Measurements from ENCODE around the gene MAGI2. TPM values are rescaled to one million over a fixed set of nuclear protein-coding genes. Genes with fewer than 3 reads are reported as not detected.

Gene MAGI2
- total RNA-seq, 1 experiment from 2014 or later, result 0.22 TPM

DNA sequence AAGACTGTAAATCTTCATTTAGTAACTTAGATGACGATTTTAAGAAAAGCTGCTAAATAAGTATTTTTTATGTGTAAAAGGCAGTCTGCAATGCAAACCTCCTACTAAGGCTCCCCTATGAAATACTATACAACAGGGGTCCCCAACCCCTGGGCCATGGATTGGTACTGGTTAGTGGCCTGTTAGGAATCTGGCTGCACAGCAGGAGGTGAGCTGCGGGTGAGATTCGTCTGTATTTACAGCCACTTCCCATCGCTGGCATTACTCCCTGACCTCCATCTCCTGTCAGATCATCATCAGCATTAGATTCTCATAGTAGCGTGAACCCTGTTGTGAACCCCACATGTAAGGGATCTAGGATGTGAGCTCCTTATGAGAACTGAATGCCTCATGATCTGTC, 580.4 kb downstream of the MAGI2 start:
- H3K36me3 ChIP-seq (ENCODE audit: control insufficient read depth in 1 of 2, insufficient read depth in 2 of 2, low read length in 2 of 2), result no peaks in the 10 kb centered on the region
- ChIA-PET RAD21 (ENCODE audit: low non-redundant PET in 1 of 2, low total read pairs in 2 of 2, uncharacterized antibody in 2 of 2, unreplicated experiment in 2 of 2) (no interaction called here), CTCF (no interaction called here), POLR2A (no interaction called here)
- no peak overlapping the region for H3K27ac ChIP-seq (ENCODE audit: low read depth, low read length)
- H3K9ac ChIP-seq (ENCODE audit: low read length), result no peak overlapping the region
- no peaks in the 10 kb centered on the region for H3K9me2 ChIP-seq (ENCODE audit: insufficient read depth)
- H3K9me3 ChIP-seq (ENCODE audit: control insufficient read depth in 1 of 2, insufficient read depth in 1 of 2, low read depth in 1 of 2, low read length in 2 of 2), result no peaks in the 10 kb centered on the region
- TF ChIP-seq ELF1 (IDR thresholded peaks at IDR 0.05; ENCODE audit: borderline replicate concordance, low read depth) (no peak), YY1 (IDR thresholded peaks at IDR 0.05; ENCODE audit: extremely low read depth, insufficient replicate concordance, low read depth, low read length) (no peak)
- no peaks in the 10 kb centered on the region for H4K20me1 ChIP-seq (ENCODE audit: insufficient read depth)
- ATAC-seq, result no peak
- H3K27me3 ChIP-seq (ENCODE audit: insufficient read depth, low read length), result no peaks in the 10 kb centered on the region
- H2AFZ ChIP-seq (ENCODE audit: low read depth, low read length, poor library complexity, severe bottlenecking), result no peak overlapping the region
- no peaks in the 10 kb centered on the region for H3K4me1 ChIP-seq (ENCODE audit: control insufficient read depth in 1 of 2, insufficient read depth in 2 of 2, low read length in 2 of 2)
- BruUV-seq (replicated peaks), result no TSS peak
- H3K4me2 ChIP-seq (ENCODE audit: low read length), result no peak overlapping the region
- DNase-seq (ENCODE audit: low read depth, low spot score), result no peak
- no peak overlapping the region for H3K4me3 ChIP-seq (replicated peaks in 1 of 2; ENCODE audit: low read depth in 1 of 2, low read length in 2 of 2)
- intact Hi-C loops (cut with micrococcal nuclease), result no loop called here
- no peaks in the 10 kb centered on the region for H3K79me2 ChIP-seq (ENCODE audit: insufficient read depth, low read length)

DNA sequence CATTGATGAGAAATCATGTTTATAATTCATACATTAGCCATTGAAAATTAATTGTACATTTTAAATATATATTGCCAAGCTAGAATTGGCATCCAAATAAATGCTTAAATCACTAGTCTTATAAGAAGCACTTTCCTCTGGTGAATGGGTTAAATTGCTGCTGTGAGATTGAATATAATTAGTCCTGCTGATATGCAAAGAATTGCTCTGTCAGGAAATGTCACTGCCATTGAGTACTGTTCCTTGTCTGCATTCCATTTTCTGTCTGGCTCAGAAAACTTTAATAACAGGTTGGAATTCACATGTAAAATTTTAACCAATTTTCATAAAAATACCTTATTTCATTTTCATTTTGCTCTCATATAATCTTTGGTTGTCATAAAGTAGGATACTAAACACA, 589.1 kb downstream of the MAGI2 start:
- CTCF ChIA-PET, result no interaction called here
- intact Hi-C loops (cut with micrococcal nuclease), result no loop called here
- no peaks in the 10 kb centered on the region for H3K9me3 ChIP-seq (ENCODE audit: control insufficient read depth in 1 of 2, insufficient read depth in 1 of 2, low read depth in 1 of 2, low read length in 2 of 2)
- RAD21 ChIA-PET (ENCODE audit: low non-redundant PET in 1 of 2, low total read pairs in 2 of 2, uncharacterized antibody in 2 of 2, unreplicated experiment in 2 of 2), result no interaction called here
- POLR2A ChIA-PET, result no interaction called here
- TF ChIP-seq, protein P1, sequence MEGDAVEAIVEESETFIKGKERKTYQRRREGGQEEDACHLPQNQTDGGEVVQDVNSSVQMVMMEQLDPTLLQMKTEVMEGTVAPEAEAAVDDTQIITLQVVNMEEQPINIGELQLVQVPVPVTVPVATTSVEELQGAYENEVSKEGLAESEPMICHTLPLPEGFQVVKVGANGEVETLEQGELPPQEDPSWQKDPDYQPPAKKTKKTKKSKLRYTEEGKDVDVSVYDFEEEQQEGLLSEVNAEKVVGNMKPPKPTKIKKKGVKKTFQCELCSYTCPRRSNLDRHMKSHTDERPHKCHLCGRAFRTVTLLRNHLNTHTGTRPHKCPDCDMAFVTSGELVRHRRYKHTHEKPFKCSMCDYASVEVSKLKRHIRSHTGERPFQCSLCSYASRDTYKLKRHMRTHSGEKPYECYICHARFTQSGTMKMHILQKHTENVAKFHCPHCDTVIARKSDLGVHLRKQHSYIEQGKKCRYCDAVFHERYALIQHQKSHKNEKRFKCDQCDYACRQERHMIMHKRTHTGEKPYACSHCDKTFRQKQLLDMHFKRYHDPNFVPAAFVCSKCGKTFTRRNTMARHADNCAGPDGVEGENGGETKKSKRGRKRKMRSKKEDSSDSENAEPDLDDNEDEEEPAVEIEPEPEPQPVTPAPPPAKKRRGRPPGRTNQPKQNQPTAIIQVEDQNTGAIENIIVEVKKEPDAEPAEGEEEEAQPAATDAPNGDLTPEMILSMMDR (IDR thresholded peaks at IDR 0.05 in 2 of 3, conservative IDR thresholded peaks at IDR 0.05 in 1 of 3; ENCODE audit: borderline replicate concordance in 1 of 3, insufficient read depth in 1 of 3, low read depth in 2 of 3, low read length in 2 of 3), result no peak
- TF ChIP-seq, protein P2, sequence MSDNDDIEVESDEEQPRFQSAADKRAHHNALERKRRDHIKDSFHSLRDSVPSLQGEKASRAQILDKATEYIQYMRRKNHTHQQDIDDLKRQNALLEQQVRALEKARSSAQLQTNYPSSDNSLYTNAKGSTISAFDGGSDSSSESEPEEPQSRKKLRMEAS (IDR thresholded peaks at IDR 0.05), result no peak
- TF ChIP-seq SP1 (IDR thresholded peaks at IDR 0.05; ENCODE audit: low read depth) (no peak), ELF1 (IDR thresholded peaks at IDR 0.05; ENCODE audit: borderline replicate concordance, low read depth) (no peak), EGR1 (IDR thresholded peaks at IDR 0.05; ENCODE audit: low read depth) (no peak), TCF7L2 (IDR thresholded peaks at IDR 0.05; ENCODE audit: borderline replicate concordance, extremely low read depth, insufficient read depth, insufficient read length) (no peak), EZH2 (IDR thresholded peaks at IDR 0.05) (no peak), RAD21 (IDR thresholded peaks at IDR 0.05; ENCODE audit: low read depth) (no peak), ZFX (IDR thresholded peaks at IDR 0.05) (no peak), EZH2phosphoT487 (IDR thresholded peaks at IDR 0.05; ENCODE audit: borderline replicate concordance) (no peak), POLR2A (IDR thresholded peaks at IDR 0.05; ENCODE audit: borderline replicate concordance, extremely low read depth, insufficient read depth, insufficient read length) (no peak), POLR2AphosphoS5 (IDR thresholded peaks at IDR 0.05; ENCODE audit: low read depth, low read length) (no peak), CBX3 (IDR thresholded peaks at IDR 0.05; ENCODE audit: low read depth) (no peak), SRF (IDR thresholded peaks at IDR 0.05; ENCODE audit: low read depth) (no peak)
- TF ChIP-seq, protein P3, sequence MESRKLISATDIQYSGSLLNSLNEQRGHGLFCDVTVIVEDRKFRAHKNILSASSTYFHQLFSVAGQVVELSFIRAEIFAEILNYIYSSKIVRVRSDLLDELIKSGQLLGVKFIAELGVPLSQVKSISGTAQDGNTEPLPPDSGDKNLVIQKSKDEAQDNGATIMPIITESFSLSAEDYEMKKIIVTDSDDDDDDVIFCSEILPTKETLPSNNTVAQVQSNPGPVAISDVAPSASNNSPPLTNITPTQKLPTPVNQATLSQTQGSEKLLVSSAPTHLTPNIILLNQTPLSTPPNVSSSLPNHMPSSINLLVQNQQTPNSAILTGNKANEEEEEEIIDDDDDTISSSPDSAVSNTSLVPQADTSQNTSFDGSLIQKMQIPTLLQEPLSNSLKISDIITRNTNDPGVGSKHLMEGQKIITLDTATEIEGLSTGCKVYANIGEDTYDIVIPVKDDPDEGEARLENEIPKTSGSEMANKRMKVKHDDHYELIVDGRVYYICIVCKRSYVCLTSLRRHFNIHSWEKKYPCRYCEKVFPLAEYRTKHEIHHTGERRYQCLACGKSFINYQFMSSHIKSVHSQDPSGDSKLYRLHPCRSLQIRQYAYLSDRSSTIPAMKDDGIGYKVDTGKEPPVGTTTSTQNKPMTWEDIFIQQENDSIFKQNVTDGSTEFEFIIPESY (IDR thresholded peaks at IDR 0.05; ENCODE audit: extremely low read depth, insufficient replicate concordance, low read length), result no peak
- no peak overlapping the region for H3K27ac ChIP-seq (ENCODE audit: low read depth, low read length)
- no peak overlapping the region for H3K9ac ChIP-seq (ENCODE audit: low read length)
- H3K9me2 ChIP-seq (ENCODE audit: insufficient read depth), result no peaks in the 10 kb centered on the region
- H3K4me1 ChIP-seq (ENCODE audit: control insufficient read depth in 1 of 2, insufficient read depth in 2 of 2, low read length in 2 of 2), result no peaks in the 10 kb centered on the region
- H3K4me2 ChIP-seq (ENCODE audit: low read length), result no peak overlapping the region
- H3K36me3 ChIP-seq (ENCODE audit: control insufficient read depth in 1 of 2, insufficient read depth in 2 of 2, low read length in 2 of 2), result no peaks in the 10 kb centered on the region
- no peak for ATAC-seq
- no peaks in the 10 kb centered on the region for H4K20me1 ChIP-seq (ENCODE audit: insufficient read depth)
- no TSS peak for BruUV-seq (replicated peaks)
- DNase-seq (ENCODE audit: low read depth, low spot score), result no peak
- H2AFZ ChIP-seq (ENCODE audit: low read depth, low read length, poor library complexity, severe bottlenecking), result no peak overlapping the region
- no peaks in the 10 kb centered on the region for H3K79me2 ChIP-seq (ENCODE audit: insufficient read depth, low read length)
- H3K4me3 ChIP-seq (replicated peaks in 1 of 2; ENCODE audit: low read depth in 1 of 2, low read length in 2 of 2), result no peak overlapping the region
- no peaks in the 10 kb centered on the region for H3K27me3 ChIP-seq (ENCODE audit: insufficient read depth, low read length)
